Measurements from ENCODE around the gene LRRC66. TPM values are rescaled to one million over a fixed set of nuclear protein-coding genes. Genes with fewer than 3 reads are reported as not detected.

LRRC66 gene
- total and polyA plus RNA-seq, 2 of the 13 experiments (the other 11 are each of a cell fraction or from before 2014, with no cell fraction given): not detected

DNA sequence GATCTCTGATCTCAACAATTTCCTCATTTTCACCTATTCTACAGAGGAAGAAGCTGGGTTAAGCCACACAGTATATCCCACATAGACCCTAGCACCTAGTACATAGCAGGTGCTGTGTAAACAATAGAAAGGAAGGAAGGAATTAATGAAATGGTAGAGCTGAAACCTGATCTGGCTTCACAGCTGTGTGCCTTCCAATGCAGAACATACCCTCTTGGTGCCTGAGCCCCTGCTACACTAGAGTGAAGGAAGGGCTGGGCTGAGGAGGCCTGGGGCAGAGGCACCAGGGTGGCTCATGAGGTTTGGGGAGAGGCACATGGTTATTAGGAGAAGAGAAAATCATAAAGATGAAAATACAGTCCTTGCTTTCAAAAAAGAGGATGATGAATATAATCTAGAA, 21.3 kb downstream of the LRRC66 start:
- in situ Hi-C loops (cut with HindIII; ENCODE audit: extremely low pct_ligation_motif_present, low pct_unique_long_range_greater_than_20kb) (no loop called here), intact Hi-C loops (cut with micrococcal nuclease; ENCODE audit: unreplicated experiment) (no loop called here)
- ChIA-PET CTCF (ENCODE audit: low intra/inter-chr PET ratio, low total read pairs) (no interaction called here), POLR2A (no interaction called here)
- Histone ChIP-seq H3K36me3 (replicated peaks in 1 of 2; ENCODE audit: control insufficient read depth in 1 of 2, insufficient read depth in 2 of 2, low read length in 2 of 2) (no peaks in the 10 kb centered on the region), H3K27ac (ENCODE audit: extremely low read length, insufficient read depth, low read length) (no peak overlapping the region), H4K20me1 (ENCODE audit: insufficient read depth, low read length) (no peaks in the 10 kb centered on the region), H3K27me3 (ENCODE audit: control insufficient read depth in 1 of 2, insufficient read depth in 2 of 2, low read length in 2 of 2) (no peaks in the 10 kb centered on the region), H3K4me2 (ENCODE audit: low read depth, low read length) (no peak overlapping the region), H3K9me3 (ENCODE audit: low read length) (no peaks in the 10 kb centered on the region), H2AFZ (ENCODE audit: low read length) (no peak overlapping the region), H3K9ac (ENCODE audit: insufficient read depth, low read depth, low read length) (no peak overlapping the region), H3K79me2 (ENCODE audit: insufficient read depth, low read length) (no peaks in the 10 kb centered on the region), H3K4me1 (ENCODE audit: insufficient read depth, low read length) (peaks cover 14% of the 10 kb centered on the region; the same call in 1 of the 2 replicates), H3K4me3 (replicated peaks in 1 of 3; ENCODE audit: insufficient read depth in 1 of 3, low read depth in 2 of 3, low read length in 3 of 3) (no peak overlapping the region)
- no peak for TF ChIP-seq THAP11 (CRISPR knock-in tag; IDR thresholded peaks at IDR 0.05)
- no peak for TF ChIP-seq TBL1XR1 (IDR thresholded peaks at IDR 0.05; ENCODE audit: borderline replicate concordance, low read length, partially characterized antibody)
- TF ChIP-seq DR1 (CRISPR knock-in tag; IDR thresholded peaks at IDR 0.05): no peak
- TF ChIP-seq SP5 (CRISPR knock-in tag; IDR thresholded peaks at IDR 0.05; ENCODE audit: borderline replicate concordance, low read depth): no peak
- no peak for TF ChIP-seq RXRB (CRISPR knock-in tag; IDR thresholded peaks at IDR 0.05; ENCODE audit: borderline replicate concordance)
- no peak for TF ChIP-seq ELF4 (CRISPR knock-in tag; IDR thresholded peaks at IDR 0.05; ENCODE audit: borderline replicate concordance)
- no peak for TF ChIP-seq KMT2B (CRISPR knock-in tag; IDR thresholded peaks at IDR 0.05)
- no peak for TF ChIP-seq ZNF263 (CRISPR knock-in tag; IDR thresholded peaks at IDR 0.05)
- DNase-seq (ENCODE audit: low spot score) (no peak), FAIRE-seq (no peak), ATAC-seq (no peak)
- no TSS peak for BruUV-seq (replicated peaks)

DNA sequence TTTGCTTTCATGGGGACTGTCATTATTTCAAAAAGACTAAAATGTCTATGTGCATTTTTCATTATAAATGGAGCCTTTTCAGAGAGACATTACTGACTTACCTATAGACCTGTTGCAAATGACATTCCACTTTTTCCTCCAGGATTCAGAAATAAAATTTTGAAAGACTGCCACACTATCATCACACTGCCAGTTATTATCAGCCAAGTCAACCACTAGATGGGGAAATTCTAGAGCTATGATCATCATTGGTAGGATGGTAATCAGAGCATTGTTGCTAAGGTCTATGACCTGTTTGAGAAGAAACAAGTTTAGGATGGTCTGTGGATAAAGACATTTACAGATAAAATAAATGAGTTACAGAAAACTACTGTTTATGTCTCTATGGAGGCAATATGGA, 22.5 kb downstream of the LRRC66 start:
- intact Hi-C loops (cut with micrococcal nuclease; ENCODE audit: unreplicated experiment): no loop called here

More for the DNA sequence above, 22.5 kb downstream of the LRRC66 start:
- ATAC-seq (no peak), FAIRE-seq (no peak), DNase-seq (ENCODE audit: low spot score) (no peak)
- Histone ChIP-seq H3K4me2 (ENCODE audit: low read depth, low read length) (no peak overlapping the region), H2AFZ (ENCODE audit: low read length) (no peak overlapping the region), H4K20me1 (ENCODE audit: insufficient read depth, low read length) (no peaks in the 10 kb centered on the region), H3K27ac (ENCODE audit: extremely low read length, insufficient read depth, low read length) (no peak overlapping the region), H3K27me3 (ENCODE audit: control insufficient read depth in 1 of 2, insufficient read depth in 2 of 2, low read length in 2 of 2) (no peaks in the 10 kb centered on the region), H3K9ac (ENCODE audit: insufficient read depth, low read depth, low read length) (no peak overlapping the region), H3K9me3 (ENCODE audit: low read length) (no peaks in the 10 kb centered on the region), H3K36me3 (replicated peaks in 1 of 2; ENCODE audit: control insufficient read depth in 1 of 2, insufficient read depth in 2 of 2, low read length in 2 of 2) (no peaks in the 10 kb centered on the region), H3K4me1 (ENCODE audit: insufficient read depth, low read length) (peaks cover 4% of the 10 kb centered on the region; the same call in 1 of the 2 replicates), H3K79me2 (ENCODE audit: insufficient read depth, low read length) (no peaks in the 10 kb centered on the region), H3K4me3 (replicated peaks in 1 of 3; ENCODE audit: insufficient read depth in 1 of 3, low read depth in 2 of 3, low read length in 3 of 3) (no peak overlapping the region)
- POLR2A ChIA-PET: no interaction called here
- no TSS peak for BruUV-seq (replicated peaks)
- in situ Hi-C loops (cut with HindIII; ENCODE audit: extremely low pct_ligation_motif_present, low pct_unique_long_range_greater_than_20kb): no loop called here
- TF ChIP-seq ZMYM2 (CRISPR knock-in tag; IDR thresholded peaks at IDR 0.05): no peak
- TF ChIP-seq NCOA5 (CRISPR knock-in tag; IDR thresholded peaks at IDR 0.05): no peak
- no peak for TF ChIP-seq FOXO1 (CRISPR knock-in tag; IDR thresholded peaks at IDR 0.05)
- TF ChIP-seq ZNF839 (CRISPR knock-in tag; IDR thresholded peaks at IDR 0.05; ENCODE audit: borderline replicate concordance): no peak
- no peak for TF ChIP-seq ZKSCAN1 (IDR thresholded peaks at IDR 0.05; ENCODE audit: low read length)
- TF ChIP-seq ZNF883 (CRISPR knock-in tag; IDR thresholded peaks at IDR 0.05; ENCODE audit: not compliant biosample characterization): no peak
- TF ChIP-seq, protein P1, sequence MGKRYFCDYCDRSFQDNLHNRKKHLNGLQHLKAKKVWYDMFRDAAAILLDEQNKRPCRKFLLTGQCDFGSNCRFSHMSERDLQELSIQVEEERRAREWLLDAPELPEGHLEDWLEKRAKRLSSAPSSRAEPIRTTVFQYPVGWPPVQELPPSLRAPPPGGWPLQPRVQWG (CRISPR knock-in tag; IDR thresholded peaks at IDR 0.05; ENCODE audit: borderline replicate concordance, low read depth): no peak
- TF ChIP-seq SNAI1 (CRISPR knock-in tag; IDR thresholded peaks at IDR 0.05; ENCODE audit: borderline replicate concordance): no peak
- no peak for TF ChIP-seq HMGA1 (CRISPR knock-in tag; conservative IDR thresholded peaks at IDR 0.05)
- no peak for TF ChIP-seq ISX (CRISPR knock-in tag; conservative IDR thresholded peaks at IDR 0.05)
- no peak for TF ChIP-seq SP4 (CRISPR knock-in tag; IDR thresholded peaks at IDR 0.05)
- no peak for TF ChIP-seq ZFP1 (CRISPR knock-in tag; IDR thresholded peaks at IDR 0.05)
- CTCF ChIA-PET (ENCODE audit: low intra/inter-chr PET ratio, low total read pairs): no interaction called here

All from HepG2 (cell line).